T47D (cell line): ENCODE results near the gene RHBDF2.

ENCODE experiments used
- DNase-seq, 2 experiments: peaks; one replicate each; pipeline versions ENCODE4 v3.0.0 to v3.0.0-alpha.2; 2011 to 2012; ENCODE audit warnings: low read depth in 1 of 2, low spot score in 1 of 2
- JUND ChIP-seq: IDR thresholded peaks from 2 replicates; pipeline ENCODE4 v1.6.1; 2012; ENCODE audit warnings: low read depth
- in situ Hi-C: cut with HindIII; loops from 2 replicates; pipeline ENCODE4 v1.10.0; 2016; ENCODE audit warnings: low sequenced_read_pairs, low pct_unique_long_range_greater_than_20kb

Gene RHBDF2

GRCh38 chr17:76542984-76543383 lies 41.8 kb upstream of the RHBDF2 start:
- no peak for TF ChIP-seq JUND
- DNase-seq: no peak
- in situ Hi-C loops: no loop called here

GRCh38 chr17:76542566-76542971 lies 41.3 kb upstream of the RHBDF2 start:
- TF ChIP-seq JUND: no peak
- DNase-seq: no peak
- in situ Hi-C loops: no loop called here

- no peak for TF ChIP-seq JUND
- in situ Hi-C loops: no loop called here
- DNase-seq: no peak
Observed at GRCh38 chr17:76541739-76542454, 40.7 kb upstream of the RHBDF2 start.

GRCh38 chr17:76540381-76541300 lies 39.4 kb upstream of the RHBDF2 start:
- in situ Hi-C loops: no loop called here
- TF ChIP-seq JUND: no peak
- DNase-seq: peak; percentile 99 to 100

GRCh38 chr17:76539631-76540271 lies 38.5 kb upstream of the RHBDF2 start, which contains the start of gene PRCD:
Gene PRCD (plus strand): TSS chr17:76540044. CDS start chr17:76540142, 98 bp downstream.
- in situ Hi-C loops: no loop called here
- peak in 1 of 2 experiments; percentile 30 for DNase-seq
- TF ChIP-seq JUND: no peak

- in situ Hi-C loops: no loop called here
- TF ChIP-seq JUND: no peak
- DNase-seq: no peak
Observed at GRCh38 chr17:76538941-76539570, 37.8 kb upstream of the RHBDF2 start.

- in situ Hi-C loops: no loop called here
- no peak for TF ChIP-seq JUND
- no peak for DNase-seq
Observed at GRCh38 chr17:76538281-76538931, 37.2 kb upstream of the RHBDF2 start.

GRCh38 chr17:76537578-76538280 lies 36.5 kb upstream of the RHBDF2 start, which contains the start of gene CYGB:
Gene CYGB (minus strand): TSS chr17:76537709. CDS start chr17:76537542, 167 bp downstream.
- no peak for TF ChIP-seq JUND
- in situ Hi-C loops: no loop called here
- no peak for DNase-seq

- no peak for TF ChIP-seq JUND
- DNase-seq: peak; percentile 42 to 72
- in situ Hi-C loops: no loop called here
Observed at GRCh38 chr17:76537288-76537577, 36.0 kb upstream of the RHBDF2 start.

- in situ Hi-C loops: no loop called here
Observed at GRCh38 chr17:76536511-76537287, 35.5 kb upstream of the RHBDF2 start.

More at GRCh38 chr17:76536511-76537287, 35.5 kb upstream of the RHBDF2 start:
- DNase-seq: no peak
- TF ChIP-seq JUND: no peak
